Stomach (tissue), 4 donors: ENCODE measurements around the gene KLHL30.

ENCODE experiments used
- CTCF ChIP-seq, 7 experiments: fragments of 450-650 bp in 4 of 7; fragments of 200-600 bp in 3 of 7; sonication (generic) in 3 of 7; IDR thresholded peaks; one replicate each; pipeline ENCODE4 v1.5.1; 2016 to 2019; ENCODE audit warnings: antibody characterized with exemption in 7 of 7, control low read depth in 2 of 7, mild to moderate bottlenecking in 1 of 7
- EP300 ChIP-seq: sonication (generic); formaldehyde crosslinking; IDR thresholded peaks from one replicate; pipeline ENCODE4 v1.6.1; 2017; ENCODE audit warnings: antibody characterized with exemption
- POLR2A ChIP-seq, 4 donors: fragments of 450-650 bp; IDR thresholded peaks; one replicate each; pipeline ENCODE4 v1.6.1; 2016; ENCODE audit warnings: antibody characterized with exemption in 4 of 4, control low read depth in 2 of 4, mild to moderate bottlenecking in 1 of 4, moderate library complexity in 1 of 4

GRCh38 chr2:238106339-238106697 is 32.1 kb upstream of the KLHL30 start:
- no peak for TF ChIP-seq CTCF (IDR thresholded peaks at IDR 0.05)
- no peak for TF ChIP-seq POLR2A (IDR thresholded peaks at IDR 0.05)
- TF ChIP-seq EP300, result no peak
